HG02981 (cell line): ENCODE results near the gene KDM3B.

Source experiments
- ATAC-seq: cut with Tn5 transposase; IDR thresholded peaks from one replicate; pipeline ENCODE4 v1.9.1; 2021; ENCODE audit warnings: mild to moderate bottlenecking, moderate library complexity; ENCODE audit not compliant: unreplicated experiment

The KDM3B gene

DNA sequence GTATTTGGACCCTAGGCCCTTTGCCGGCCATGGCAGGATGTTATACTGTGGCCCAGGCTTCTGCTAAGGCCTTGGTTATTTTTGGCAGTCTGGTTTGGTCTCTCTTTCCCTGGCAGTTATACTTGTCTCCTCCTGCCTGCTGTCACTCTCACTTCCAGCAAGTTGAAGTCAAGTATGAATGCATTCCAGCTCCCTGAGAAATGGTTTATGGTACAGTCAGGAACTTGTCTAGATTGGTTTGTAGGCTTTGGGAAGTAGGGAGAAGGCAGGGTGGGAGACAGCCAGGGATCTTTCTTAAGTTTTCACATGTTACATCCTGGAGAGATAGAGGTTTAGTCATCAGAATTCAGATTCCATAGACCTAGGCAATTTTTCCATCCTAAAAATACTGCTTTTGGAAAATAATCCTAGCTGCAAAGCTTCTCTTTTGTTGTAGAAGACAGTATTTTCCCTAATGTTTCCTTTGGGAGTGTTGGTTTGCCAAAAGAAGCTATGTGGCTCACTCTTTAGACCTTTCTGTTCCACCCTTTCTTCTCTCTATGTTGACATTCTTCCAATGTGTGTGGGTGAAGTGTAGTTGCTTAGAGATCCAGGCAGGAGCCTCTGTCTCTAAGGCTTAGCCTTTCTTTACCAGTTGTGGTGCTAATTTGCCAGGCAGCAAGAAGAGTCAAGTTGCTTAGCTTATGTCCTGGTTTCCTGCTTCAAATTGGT lies 2.5 kb upstream of the KDM3B start:
- ATAC-seq, result no peak

DNA sequence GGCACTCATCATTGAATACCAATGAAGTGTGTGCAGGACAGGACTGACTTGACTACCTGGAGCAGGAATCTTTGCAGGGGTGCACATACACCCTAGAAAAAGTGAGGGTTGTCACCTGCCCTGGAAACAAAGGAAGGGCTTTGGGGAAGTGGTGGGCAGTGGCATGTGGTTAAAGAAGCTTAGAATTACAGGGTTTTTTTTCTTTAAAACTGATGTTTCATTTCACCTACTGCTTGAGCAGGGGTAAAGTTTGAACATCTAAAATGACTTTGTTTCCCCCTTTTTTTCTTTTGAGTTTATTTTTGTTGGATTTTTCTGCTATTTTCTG lies 2.0 kb upstream of the KDM3B start:
- ATAC-seq, result no peak

DNA sequence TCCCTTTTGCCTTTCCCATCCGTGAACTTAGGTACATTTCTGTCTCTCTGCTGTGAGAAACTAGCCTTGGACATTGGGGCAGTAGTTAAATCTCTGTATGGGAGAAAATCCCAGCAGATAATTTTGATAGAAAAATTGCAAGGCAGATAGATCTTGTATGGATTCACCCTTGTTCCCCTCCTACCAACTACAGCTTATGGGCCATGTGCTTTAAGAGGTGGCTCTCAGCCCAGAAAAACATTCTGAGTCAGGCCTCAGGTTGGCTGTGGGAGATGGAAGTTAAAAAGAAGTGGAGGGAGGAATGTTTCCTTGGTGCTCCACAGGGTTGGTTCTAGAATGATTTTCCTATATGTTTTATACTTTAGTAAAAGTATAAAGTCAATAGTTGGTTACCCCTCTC lies 1.4 kb upstream of the KDM3B start:
- ATAC-seq, result no peak

DNA sequence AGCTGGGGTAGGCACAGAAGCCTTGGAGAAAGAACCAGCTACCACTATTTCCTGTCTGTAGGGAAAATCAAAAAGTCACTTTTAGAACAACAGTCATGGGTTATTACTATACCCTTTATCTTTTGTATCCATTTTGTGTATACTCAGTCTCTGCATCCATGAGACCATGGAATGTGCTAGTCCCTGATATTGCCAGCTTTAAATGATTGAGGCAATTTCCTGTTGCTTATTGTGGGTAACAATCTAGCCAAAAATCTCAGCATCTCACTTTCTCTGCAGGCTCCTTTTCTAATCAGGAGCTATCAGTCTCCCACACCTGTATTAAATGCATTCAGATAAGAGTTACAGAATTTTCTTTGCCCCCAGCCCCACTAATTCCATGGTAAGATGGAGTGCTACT lies 968 bp upstream of the KDM3B start:
- no peak for ATAC-seq

DNA sequence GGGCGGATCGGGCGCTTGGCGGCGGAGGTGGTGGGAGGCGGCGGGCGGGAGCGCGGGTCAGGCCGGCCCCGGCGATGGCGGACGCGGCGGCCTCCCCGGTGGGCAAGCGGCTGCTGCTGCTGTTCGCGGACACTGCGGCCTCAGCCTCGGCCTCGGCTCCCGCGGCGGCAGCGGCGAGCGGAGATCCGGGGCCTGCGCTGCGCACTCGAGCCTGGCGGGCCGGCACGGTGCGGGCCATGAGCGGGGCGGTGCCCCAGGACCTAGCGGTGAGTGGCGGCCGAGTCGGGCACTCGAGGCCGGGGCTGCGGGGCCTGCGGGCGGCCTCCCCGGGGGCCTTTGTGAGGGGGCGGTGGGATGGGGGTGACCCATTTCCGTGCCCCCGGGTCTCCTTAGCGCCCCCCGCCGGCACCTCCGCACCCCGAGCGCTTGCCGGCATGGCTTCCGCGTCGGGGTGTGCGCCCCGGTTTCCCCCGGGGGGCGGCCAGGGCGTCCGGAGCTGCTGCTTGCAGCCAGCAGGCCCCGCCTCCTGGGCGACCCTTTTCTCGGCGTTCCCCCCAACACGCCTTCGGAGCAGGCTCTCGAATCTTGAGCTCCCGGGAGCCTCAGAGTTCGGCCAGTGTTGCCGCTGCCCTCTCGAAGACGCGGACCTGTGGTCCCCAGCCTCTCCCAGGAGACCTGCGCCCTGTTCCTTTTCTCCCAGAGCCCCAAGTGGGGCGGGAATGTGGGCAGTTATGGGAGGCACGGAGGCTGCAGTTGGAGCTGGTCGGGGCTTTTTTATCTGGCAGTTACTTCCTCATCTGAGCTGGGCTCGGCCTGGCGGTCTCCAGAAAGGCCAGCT lies 456 bp downstream of the KDM3B start:
- ATAC-seq, result peak; percentile 31

DNA sequence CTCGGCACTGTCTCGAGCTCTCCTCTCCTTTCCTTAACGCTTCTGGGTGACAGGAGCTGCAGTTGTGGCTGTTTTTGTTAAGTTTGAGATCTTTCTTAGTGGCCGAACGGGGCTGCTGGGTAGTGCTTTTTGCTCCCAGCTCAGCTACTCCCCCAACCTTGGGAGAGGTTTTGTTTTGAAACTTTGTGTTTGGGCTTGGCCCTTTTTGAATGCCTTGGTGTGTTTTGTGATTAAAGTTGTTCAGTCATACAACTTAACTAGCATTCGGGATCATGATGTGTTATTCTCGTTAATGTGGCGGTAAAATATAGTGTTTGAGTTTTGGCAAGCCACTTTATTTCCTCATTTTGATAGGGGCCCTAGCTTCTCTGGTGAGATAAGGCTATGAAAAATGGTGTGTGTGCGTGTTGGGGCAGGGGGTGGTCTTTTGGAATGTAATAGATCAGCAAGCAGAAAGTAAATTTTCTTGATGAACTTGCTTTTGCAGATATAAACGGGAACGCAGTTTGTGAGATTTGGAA lies 1.1 kb downstream of the KDM3B start:
- ATAC-seq, result no peak

DNA sequence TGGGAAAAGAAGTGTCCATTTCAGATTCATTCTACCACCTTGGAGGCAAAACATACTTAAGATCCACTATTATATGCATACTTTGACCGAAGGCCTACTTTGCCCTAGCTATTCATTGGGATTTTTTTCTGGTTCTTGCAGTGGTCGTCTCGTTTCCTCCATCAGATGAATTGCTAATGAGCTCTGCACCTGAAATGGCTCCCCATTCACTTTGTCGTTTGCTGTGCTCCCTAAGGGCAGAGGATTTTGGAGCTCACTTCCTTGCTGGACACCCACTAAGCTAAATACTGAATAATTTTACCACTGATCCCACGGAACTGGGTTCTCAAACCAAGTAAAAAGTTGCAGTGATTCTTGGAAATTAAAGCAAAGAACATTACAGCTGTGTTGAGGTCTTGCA lies 1.9 kb downstream of the KDM3B start:
- ATAC-seq, result no peak

DNA sequence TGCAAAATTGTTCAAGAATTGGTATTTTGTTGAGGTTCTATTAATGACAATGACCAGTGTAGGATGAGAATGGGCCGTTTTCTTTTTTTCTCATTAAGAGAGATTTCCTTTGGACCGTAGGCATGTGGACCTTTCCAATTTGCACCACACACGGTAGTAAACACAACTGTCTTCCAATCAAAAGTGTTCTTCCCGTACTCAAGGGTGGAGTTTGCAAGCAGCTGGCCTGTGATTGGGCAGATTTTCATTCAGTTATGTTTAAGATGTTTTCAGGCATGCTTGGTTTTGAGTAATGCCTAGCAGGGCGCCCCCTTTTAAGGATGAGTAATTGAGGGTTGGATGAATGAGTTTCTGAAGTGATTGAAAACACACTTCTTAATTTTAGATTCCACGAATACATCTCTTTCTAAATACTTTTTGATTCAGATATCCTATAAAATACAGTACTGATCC lies 2.5 kb downstream of the KDM3B start:
- ATAC-seq, result peak; percentile 44

DNA sequence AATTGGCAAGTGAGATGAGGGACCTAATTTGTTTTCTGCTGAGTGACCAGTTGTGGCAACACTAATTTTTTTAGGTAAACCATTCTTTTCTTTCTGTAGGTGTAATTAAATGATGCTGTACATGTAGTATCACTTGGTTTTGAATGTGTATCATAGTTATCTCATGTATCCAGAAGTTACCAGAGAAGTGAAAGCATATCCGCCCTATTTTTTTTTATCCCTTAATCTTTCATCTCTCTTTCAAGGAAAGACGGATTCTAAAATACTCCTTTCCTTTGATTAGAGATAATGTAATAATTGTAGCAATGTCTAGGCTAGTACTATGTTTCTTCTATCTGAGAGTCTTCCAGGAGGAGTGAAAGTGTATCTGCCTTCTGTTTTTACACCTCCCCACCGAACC lies 7.1 kb downstream of the KDM3B start:
- ATAC-seq, result no peak

DNA sequence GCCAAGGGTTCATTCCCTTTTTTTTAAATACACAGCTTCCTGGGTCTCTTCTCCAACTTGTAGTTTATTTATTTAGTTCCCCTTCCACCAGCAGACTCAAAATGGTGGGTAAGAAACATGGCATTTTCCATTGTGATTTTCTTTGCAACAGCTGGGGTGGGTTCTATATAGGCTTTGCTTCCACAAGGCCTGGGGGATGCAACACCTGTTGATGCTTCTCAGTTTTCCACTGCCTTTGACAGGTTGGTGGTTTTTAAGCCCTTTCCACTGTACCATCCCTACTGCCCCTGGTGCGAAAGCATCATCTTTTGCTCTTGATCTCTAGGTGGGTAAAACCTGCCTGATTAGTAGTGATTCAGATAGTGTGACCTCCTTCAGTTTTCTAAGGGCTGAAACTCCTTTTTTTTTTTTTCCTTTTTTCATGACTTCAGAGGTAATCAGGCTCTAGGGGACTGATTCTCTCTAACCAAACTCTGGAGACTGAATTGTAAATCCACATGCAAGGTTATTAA lies 8.5 kb downstream of the KDM3B start:
- ATAC-seq, result no peak

DNA sequence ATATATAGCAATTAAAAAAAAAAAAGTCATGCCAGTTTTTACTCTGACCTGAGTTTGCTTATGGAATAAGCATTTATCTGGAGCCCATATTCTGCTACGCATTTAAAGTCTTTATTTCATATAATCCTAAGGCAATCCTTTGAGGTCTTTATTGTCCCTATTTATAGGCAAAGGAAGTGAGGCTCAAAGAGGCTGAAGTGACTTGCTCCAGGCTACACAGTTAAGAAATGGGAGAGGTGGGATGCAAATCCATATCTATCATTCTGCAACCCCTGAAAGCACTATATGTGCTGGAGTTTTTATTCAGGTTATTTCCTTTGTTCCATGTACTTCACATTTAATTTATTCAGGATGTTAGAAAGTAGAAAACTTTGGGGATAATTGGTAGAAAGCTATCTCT lies 12.1 kb downstream of the KDM3B start:
- no peak for ATAC-seq

DNA sequence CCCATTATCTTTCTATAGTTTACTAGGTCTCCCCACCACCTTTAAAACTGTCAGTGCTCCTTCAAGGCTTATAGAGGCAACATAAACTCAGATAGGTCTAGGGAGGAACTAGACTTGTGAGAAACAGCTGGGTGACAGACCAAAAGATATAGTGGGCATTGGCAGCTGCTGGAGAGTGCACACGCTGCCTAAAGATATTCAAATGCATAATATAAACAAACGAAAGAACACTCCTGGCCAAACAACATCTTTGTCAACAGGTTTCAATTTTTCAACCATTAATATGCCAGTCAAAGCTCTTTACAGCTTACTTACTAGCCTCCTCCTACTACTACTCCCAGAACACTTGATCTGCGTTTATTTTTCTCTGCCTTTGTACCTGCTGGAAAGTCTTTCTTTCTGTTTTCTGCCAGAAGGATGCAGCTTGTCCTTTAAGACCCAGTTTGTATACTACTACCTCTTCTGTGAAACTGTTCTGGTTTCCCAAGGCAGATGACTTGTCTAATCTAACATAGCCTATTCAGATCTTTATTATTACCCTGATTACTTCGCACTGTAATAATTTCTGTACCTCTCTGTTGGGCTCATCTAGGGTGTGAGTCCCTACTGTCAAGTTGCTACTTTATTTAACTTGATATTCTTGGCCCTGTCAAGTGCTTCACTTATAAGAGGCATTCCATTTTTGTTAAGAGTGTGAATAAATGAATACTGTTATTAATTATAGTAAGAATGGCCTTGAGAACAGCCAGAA lies 14.3 kb downstream of the KDM3B start:
- no peak for ATAC-seq

DNA sequence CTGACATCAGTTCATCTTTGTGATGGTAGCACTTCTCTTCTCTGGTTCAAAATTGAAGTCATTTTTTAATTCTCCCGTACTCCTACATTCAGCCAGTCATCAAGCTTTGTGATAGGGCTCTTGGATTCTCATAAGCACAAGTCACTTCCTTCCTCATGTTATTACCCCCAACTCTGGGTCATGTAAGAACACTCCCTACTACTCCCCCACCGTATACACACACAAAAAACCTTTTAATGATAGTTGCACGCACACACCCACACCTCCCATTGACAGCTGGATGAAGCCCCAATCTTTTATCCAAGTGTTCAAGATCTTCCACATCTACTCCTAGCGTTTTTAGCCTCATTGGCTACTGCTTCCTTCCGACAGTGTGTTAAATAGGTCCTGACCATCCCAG lies 16.8 kb downstream of the KDM3B start:
- no peak for ATAC-seq

DNA sequence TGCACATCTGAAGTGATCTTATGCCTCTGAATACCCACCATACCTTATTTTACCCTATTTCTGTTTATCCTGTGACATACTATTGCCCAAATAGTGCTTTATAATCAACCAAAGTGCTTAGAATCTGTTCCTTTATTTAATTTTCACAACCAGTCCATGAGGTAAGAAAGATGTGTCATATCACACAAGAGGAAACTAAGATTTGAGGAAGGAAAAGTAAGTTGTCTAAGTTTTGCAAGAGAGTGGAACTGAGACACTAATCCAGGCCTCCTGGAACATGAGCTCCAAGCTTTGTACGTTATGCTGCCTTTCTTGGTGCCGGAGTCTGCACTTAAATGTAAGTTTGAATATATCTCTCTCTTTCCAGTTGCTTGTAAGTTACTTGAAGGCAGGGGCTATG lies 17.2 kb downstream of the KDM3B start:
- no peak for ATAC-seq

DNA sequence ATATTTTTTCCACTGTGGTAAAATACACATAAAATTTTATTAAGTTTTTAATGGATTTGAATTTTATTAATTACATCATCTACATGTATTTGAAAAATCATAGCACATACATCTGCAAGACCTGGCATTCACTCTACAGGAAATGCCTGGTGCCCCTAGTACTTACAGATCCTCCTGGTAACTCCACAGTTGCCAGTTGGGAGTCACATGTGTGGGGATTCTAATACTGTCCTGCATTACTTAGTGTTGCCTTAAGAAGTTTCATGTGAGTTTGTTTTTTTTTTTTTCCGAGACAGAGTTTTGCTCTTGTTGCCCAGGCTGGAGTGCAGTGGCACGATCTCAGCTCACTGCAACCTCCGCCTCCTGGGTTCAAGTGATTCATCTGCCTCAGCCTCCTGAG lies 18.1 kb downstream of the KDM3B start:
- ATAC-seq, result no peak

DNA sequence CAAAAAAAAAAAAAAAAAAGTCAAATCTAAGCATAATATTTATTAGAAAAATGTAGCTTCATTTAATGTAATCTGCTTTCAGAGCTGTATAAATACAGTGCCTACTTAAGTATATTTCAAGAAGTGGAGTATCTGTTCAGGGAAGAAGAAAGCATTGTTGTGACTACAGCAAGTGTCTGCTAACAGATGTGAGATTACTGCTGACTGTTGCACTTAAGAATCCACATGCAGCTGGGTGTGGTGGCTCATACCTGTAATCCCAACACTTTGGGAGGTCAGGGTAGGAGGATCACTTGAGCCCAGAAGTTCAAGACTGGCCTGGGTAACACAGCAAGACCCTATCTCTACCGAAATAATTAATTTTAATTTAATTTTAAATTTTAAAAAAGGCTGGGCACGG lies 19.0 kb downstream of the KDM3B start:
- ATAC-seq, result no peak

DNA sequence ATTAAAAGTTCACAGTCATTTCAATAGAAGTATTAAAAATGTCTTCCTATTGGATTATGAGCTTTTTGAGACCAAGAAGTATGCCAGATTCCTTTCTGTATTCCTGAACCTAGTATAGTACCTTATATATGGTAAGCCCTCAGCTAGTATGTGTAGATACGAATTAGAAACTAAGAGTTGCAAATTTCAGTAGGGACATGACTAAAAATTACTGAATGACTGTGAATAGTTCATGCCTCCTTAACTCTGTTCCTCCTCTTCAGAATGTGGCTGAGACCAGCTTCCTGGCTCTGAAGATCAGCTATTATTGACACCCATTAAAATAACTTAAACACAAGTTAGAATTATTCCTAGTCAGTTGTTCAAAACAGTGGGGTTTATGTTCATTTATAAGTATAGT lies 19.7 kb downstream of the KDM3B start:
- peak; percentile 72 for ATAC-seq

DNA sequence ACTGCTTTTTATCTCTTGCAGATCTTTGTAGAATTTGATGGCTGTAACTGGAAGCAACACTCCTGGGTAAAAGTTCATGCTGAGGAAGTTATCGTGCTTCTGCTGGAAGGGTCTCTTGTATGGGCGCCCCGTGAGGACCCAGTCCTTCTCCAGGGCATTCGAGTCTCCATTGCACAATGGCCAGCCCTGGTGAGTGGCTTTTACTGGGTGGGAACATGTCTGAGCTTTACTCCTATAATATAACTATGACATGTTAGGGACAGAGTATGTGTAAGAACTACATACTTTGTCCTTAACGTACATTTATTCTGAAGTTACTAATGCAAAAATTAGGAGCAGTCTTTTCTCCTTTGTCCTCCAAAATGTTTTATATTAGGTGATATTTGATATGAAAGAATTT lies 20.2 kb downstream of the KDM3B start:
- no peak for ATAC-seq

DNA sequence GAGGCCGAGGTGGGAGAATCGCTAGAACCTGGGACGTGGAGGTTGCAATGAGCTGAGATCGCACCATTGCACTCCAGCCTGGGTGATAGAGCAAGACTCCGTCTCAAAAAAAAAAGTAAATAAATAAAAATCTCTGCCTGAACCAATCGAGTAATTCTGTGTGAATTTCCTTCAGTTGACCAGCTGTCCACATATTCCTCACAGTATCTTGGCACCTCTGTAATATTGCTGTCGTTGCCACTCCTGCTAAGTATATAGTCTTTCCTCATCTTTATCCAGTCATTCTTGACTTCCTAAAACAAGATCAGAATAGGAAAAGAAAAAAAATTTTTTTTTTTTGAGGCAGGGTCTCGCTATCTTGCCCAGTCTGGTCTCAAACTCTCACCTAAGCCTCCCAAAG lies 29.9 kb downstream of the KDM3B start:
- ATAC-seq, result no peak

DNA sequence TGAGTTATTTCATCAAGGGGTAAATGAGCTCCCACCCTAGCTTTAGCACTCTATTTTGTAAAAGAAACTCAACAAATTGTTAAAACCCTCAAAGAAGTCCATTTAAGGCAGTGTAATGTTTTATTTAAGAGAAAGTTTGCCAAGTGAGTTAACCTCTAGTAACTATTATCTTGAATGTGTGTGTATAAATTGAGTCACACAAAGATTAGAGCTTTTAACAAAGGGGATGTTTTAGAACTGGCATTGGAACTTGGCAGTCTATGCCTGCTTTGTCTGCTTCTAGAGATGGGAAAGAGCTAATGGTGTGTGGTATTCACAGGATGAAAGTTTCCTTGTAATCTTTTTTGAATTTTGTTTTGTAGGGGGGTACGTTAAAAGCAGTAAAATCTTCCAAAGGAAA lies 33.2 kb downstream of the KDM3B start:
- no peak for ATAC-seq

DNA sequence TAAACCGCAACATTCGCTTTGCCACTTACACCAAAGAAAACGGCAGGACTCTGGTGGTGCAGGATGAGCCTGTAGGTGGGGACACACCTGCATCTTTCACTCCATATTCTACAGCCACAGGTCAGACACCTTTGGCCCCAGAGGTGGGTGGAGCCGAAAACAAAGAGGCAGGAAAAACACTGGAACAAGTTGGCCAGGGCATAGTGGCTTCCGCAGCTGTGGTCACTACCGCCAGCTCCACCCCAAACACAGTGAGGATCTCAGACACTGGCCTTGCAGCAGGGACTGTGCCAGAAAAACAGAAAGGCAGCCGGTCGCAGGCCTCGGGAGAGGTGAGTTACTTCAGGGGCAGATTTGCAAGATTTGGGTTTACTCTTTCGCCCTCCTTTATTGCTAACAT lies 33.8 kb downstream of the KDM3B start:
- no peak for ATAC-seq
